Activated CD4-positive, alpha-beta T cell treated with anti-CD3 and anti-CD28 coated beads for 36 hours (primary cell): ENCODE measurements around the gene NUAK2. TPM values are rescaled to one million over a fixed set of nuclear protein-coding genes. Genes with fewer than 3 reads are reported as not detected.
A peak's percentile ranks its signal among the peaks of the same experiment; 100 is the strongest.

Experiments used
- ATAC-seq: fragments of 200-7000 bp; cut with Tn5 transposase; one replicate; pipeline ENCODE4 v1.10.0; 2021; ENCODE audit warnings: mild to moderate bottlenecking, moderate library complexity
- CTCF ChIA-PET: fragments of 350-600 bp; sonication (Branson Sonifier 250); formaldehyde crosslinking; loops from one replicate; lab custom pipeline; 2021; ENCODE audit warnings: antibody characterized with exemption; lab: Charles Lee
- POLR2A ChIA-PET: fragments of 350-600 bp; sonication (Branson Sonifier 250); formaldehyde crosslinking; loops from one replicate; lab custom pipeline; 2021; ENCODE audit warnings: antibody characterized with exemption, inconsistent platforms; lab: Charles Lee
- DNase-seq: peaks from one replicate; pipeline ENCODE4 v3.0.0-alpha.2; 2020
- H3K27ac Mint-ChIP-seq: one replicate; pipeline ENCODE4 v1.8.0; 2021; ENCODE audit warnings: mixed read lengths
- H3K27me3 Mint-ChIP-seq: one replicate; pipeline ENCODE4 v1.8.0; 2021; ENCODE audit warnings: mixed read lengths
- H3K36me3 Mint-ChIP-seq: one replicate; pipeline ENCODE4 v1.8.0; 2021; ENCODE audit warnings: low read depth, mixed read lengths
- H3K4me1 Mint-ChIP-seq: one replicate; pipeline ENCODE4 v1.8.0; 2021; ENCODE audit warnings: mixed read lengths
- H3K4me3 Mint-ChIP-seq: one replicate; pipeline ENCODE4 v1.8.0; 2021; ENCODE audit warnings: mild to moderate bottlenecking, moderate library complexity, mixed read lengths
- H3K9me3 Mint-ChIP-seq: one replicate; pipeline ENCODE4 v1.8.0; 2021; ENCODE audit warnings: low read depth, mixed read lengths
- intact Hi-C, 2 experiments: fragments of 100-400 bp; cut with DNase I in 1 of 2; cut with micrococcal nuclease in 1 of 2; formaldehyde crosslinking; loops; one replicate each; pipeline versions ENCODE4 v1.14.2 to v1.15.1; 2022 to 2024; cut with DNase I, micrococcal nuclease
- total RNA-seq, 2 experiments: library from RNA; stranded (reverse); gene quantifications; one replicate each; pipeline ENCODE4 v1.2.3, GENCODE V29; 2021

NUAK2 gene
- total RNA-seq, 2 experiments from 2014 or later: 2.3 to 2.7 TPM

DNA sequence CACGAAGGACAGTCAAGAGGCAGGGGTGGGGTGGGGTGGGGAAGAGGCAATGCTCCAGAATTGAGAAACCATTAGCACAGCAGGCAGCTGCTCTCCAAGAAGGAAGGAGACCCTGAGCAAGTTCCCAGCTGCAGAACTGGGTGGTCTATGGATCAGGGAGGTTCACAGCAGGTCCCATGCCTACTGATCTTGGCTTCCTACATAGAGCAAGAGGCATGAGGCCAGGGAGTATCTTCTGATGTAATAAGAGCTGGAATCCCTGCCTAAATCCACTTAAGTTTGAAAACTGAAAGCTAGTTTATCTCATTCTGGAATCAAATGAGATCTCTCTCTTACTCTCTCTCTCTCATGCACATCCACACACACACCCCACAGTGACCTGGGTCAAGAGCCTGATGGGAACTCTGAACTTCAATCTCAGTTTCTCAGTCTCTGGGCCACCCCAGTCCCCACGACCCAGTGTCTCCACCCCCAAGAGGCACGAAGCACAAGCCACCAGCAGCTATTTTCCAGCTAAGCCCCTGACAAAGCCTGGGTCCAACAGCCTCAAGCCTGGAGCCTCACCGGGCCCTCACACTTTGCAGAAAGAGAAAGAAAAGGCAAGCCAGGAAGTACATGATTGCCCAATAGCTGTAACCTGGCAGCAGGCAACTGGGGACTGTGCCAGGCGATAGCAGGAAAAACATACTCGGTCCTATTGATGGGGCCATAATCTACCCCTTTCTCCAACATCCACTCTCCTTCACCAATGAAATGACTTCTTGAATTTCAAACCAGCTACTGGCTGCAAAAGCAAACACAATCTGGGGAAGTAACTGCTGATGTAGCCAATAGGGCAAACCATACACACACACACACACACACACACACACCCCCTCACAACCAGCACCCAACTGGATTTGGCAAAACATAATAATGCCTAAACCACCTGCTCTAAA, 2.2 kb downstream of the NUAK2 start:
- H3K36me3 Mint-ChIP-seq: no peaks in the 10 kb centered on the region
- intact Hi-C loops: loop anchor here in 1 of 2 experiments (2.0 to 5.0 kb wide), 2 partner anchors 107 to 197 kb away; partner anchors contain the start of gene DSTYK
- POLR2A ChIA-PET: interaction anchor here (0.7 to 2.1 kb wide), 7 partner anchors 18 to 46 kb away, joined by 3 to 9 read pairs (median 3); no protein-coding TSS in a partner anchor
- H3K4me3 Mint-ChIP-seq: peak overlapping the region; percentile 88
- CTCF ChIA-PET: interaction anchor here (0.6 to 17.6 kb wide), 9 partner anchors 11 to 313 kb away, joined by 3 to 760 read pairs (median 3); partner anchors contain the start of gene RBBP5
- no peaks in the 10 kb centered on the region for H3K27me3 Mint-ChIP-seq
- peaks cover 71% of the 10 kb centered on the region for H3K4me1 Mint-ChIP-seq
- H3K27ac Mint-ChIP-seq: peak overlapping the region; percentile 90
- peak; percentile 55 for DNase-seq
- H3K9me3 Mint-ChIP-seq: no peaks in the 10 kb centered on the region
- ATAC-seq: peak; percentile 40

- no peaks in the 10 kb centered on the region for H3K27me3 Mint-ChIP-seq
- no peak for DNase-seq
Observed at GRCh38 chr1:205318231-205318991, 3.1 kb downstream of the NUAK2 start.

DNA sequence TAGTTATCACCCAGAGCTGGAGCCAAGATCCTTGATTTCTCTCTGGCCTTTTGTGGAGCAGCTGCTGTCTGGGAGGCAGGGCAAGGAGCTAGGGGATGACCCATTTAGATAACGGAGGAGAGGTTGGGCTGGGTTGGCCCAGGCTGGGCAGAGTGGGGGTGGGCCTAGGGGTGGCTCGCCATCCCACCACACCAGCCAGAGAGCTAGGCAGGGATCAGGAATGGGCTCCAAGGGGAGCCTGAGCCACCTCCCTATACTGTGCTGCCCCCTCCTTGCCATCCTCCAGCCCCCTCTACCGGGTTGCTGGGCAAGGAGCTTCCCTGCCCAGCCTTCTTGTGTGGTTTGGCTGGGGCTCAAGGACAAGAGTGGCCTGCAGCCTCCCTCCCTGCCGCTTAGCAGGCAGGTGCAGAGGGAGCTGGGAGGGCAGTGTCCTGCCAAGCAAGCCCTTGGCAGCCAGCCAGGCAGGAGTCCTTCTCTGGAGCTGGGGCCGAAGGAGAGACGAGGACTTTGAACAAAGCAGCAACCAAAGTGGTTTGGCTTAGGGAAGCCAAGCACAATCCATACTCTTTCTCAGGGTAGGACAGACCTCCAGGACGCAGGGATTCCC, 4.1 kb downstream of the NUAK2 start:
- Mint-ChIP-seq H3K27me3 (no peaks in the 10 kb centered on the region), H3K27ac (peak overlapping the region; percentile 53), H3K4me1 (peaks cover 85% of the 10 kb centered on the region), H3K36me3 (peaks cover 1% of the 10 kb centered on the region), H3K9me3 (no peaks in the 10 kb centered on the region), H3K4me3 (no peak overlapping the region)
- ATAC-seq (no peak), DNase-seq (no peak)
- CTCF ChIA-PET: interaction anchor here (0.6 to 17.6 kb wide), 4 partner anchors 18 to 168 kb away, joined by 3 to 760 read pairs (median 3); no protein-coding TSS in a partner anchor
- intact Hi-C loops: no loop called here
- POLR2A ChIA-PET: no interaction called here

More at GRCh38 chr1:205318231-205318991, 3.1 kb downstream of the NUAK2 start:
- peak overlapping the region; percentile 76 for H3K27ac Mint-ChIP-seq
- no peaks in the 10 kb centered on the region for H3K9me3 Mint-ChIP-seq
- peaks cover 1% of the 10 kb centered on the region for H3K36me3 Mint-ChIP-seq
- intact Hi-C loops: no loop called here
- peaks cover 76% of the 10 kb centered on the region for H3K4me1 Mint-ChIP-seq
- POLR2A ChIA-PET: interaction anchor here (0.6 to 2.1 kb wide), 4 partner anchors 19 to 39 kb away, joined by 3 to 9 read pairs (median 4); no protein-coding TSS in a partner anchor
- CTCF ChIA-PET: interaction anchor here (0.9 to 17.6 kb wide), 4 partner anchors 12 to 62 kb away, joined by 3 to 760 read pairs (median 4); no protein-coding TSS in a partner anchor
- peak overlapping the region; percentile 25 for H3K4me3 Mint-ChIP-seq
- no peak for ATAC-seq

DNA sequence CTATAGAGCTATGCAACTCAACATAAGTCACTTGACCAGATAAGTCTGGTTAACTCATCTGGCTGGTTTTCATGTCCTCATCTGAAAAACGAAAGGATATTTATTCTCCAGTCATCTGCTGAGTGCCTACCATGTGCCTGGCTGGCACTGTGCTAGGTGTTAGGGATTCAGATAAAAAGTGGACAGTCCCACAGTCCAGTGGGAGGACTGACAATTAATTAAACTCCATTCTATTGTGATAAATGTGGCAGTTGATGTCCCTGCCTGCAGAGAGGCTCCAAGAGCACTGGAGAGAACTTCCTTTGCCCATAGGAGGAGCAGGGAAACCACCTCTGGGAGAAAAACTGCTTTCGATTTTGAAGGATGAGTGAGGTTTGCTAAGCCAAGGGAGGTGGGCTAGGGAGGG, 5.4 kb downstream of the NUAK2 start:
- intact Hi-C loops: no loop called here
- ChIA-PET CTCF (interaction anchor here (3.7 kb wide), 1 partner anchor 43 kb away, joined by 26 read pairs; no protein-coding TSS in a partner anchor), POLR2A (no interaction called here)
- Mint-ChIP-seq H3K9me3 (no peaks in the 10 kb centered on the region), H3K27me3 (no peaks in the 10 kb centered on the region), H3K4me1 (peaks cover 91% of the 10 kb centered on the region), H3K27ac (peak overlapping the region; percentile 78), H3K36me3 (peaks cover 6% of the 10 kb centered on the region), H3K4me3 (peak overlapping the region; percentile 41)
- DNase-seq (no peak), ATAC-seq (no peak)

- ChIA-PET POLR2A (no interaction called here), CTCF (interaction anchor here (0.6 to 3.7 kb wide), 7 partner anchors 10 to 86 kb away, joined by 3 to 32 read pairs (median 4); no protein-coding TSS in a partner anchor)
- DNase-seq (no peak), ATAC-seq (no peak)
- Mint-ChIP-seq H3K27me3 (no peaks in the 10 kb centered on the region), H3K4me1 (peaks cover 91% of the 10 kb centered on the region), H3K9me3 (no peaks in the 10 kb centered on the region), H3K36me3 (peaks cover 9% of the 10 kb centered on the region), H3K4me3 (peak overlapping the region; percentile 76), H3K27ac (peak overlapping the region; percentile 93)
- intact Hi-C loops: no loop called here
Observed at GRCh38 chr1:205315008-205315618, 6.4 kb downstream of the NUAK2 start.

DNA sequence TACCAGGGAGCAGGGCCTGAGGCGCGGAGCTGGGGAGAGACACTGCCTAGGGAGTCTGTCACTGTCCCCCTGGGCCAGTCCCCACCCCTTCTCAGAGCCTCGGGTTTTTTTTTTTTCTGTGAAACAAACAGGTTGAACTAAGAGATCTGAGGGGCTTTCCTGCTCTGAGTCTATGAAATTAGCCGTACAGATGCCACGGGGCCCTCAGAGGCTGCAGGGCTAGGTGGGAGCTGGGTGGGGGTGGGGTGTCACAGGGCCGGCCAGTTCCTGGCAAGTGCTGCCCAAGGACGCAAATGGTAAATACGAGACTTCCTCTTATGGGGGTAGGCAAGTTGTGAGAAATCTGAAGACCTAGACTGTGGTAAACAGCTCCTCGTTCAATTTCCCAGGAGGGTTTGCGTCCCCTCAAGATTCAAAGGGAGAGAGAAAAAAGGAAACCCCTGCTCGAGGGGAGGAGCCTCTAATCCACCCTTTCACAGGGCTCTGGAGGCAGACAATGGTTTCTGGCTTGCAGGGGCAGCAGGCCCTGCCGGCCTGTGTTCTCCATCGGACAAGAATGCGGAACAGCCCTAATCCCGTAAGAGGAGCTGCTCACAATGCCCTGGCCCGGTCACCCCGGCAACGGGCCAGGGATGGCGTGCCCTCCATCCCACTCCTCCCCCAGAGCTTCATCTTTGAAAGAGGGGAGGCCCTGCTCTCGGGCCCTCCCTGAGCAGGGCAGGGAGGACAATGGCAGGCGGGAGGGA, 7.8 kb downstream of the NUAK2 start:
- ChIA-PET POLR2A (interaction anchor here (0.5 to 1.5 kb wide), 6 partner anchors 26 to 394 kb away, joined by 3 to 7 read pairs (median 4); no protein-coding TSS in a partner anchor), CTCF (interaction anchor here (0.5 to 3.7 kb wide), 13 partner anchors 11 to 277 kb away, joined by 3 to 32 read pairs (median 3); no protein-coding TSS in a partner anchor)
- peak; percentile 80 for ATAC-seq
- peak; percentile 59 for DNase-seq
- Mint-ChIP-seq H3K4me3 (peak overlapping the region; percentile 76), H3K36me3 (peaks cover 9% of the 10 kb centered on the region), H3K9me3 (no peaks in the 10 kb centered on the region), H3K27me3 (no peaks in the 10 kb centered on the region), H3K27ac (peak overlapping the region; percentile 93), H3K4me1 (peaks cover 78% of the 10 kb centered on the region)
- intact Hi-C loops: loop anchor here (1.0 to 5.0 kb wide), 2 partner anchors 25 to 191 kb away; partner anchors contain the start of gene RBBP5 (in 1 of the 2)

DNA sequence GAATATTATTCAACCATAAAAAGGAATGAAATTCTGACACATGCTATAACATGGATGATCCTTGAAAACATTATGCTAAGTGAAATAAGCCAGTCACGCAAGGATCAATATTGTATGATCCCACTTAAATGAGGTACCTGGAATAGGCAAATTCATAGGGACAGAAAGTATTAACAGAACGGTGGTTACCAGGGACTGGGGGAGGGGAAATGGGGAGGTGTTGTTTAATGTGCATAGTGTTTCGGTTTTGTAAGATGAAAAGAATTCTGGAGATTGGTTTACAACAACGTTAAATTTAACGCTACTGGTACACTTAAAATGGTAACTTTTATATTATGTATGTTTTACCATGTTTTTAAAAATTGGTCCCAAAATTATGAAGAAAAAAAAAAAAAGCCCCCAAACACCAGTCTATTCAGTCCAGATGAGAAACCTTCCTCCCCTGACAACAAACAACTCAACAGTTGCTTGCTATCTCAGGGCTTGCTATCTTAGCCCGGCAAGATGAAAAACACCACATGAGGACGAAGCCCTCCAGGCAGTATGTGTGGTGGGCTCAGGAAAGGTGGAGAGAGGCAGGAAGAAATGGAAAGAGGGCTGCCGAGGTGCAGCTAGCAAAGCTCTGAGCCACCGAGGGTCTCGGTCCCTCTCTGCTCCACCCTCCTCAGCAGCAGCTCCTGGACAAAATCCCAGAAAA, 8.5 kb downstream of the NUAK2 start:
- H3K36me3 Mint-ChIP-seq: peaks cover 11% of the 10 kb centered on the region
- ChIA-PET CTCF (interaction anchor here (0.6 to 3.7 kb wide), 11 partner anchors 9 to 278 kb away, joined by 3 to 32 read pairs (median 3); partner anchors contain the start of gene NUAK2), POLR2A (interaction anchor here (0.6 to 1.5 kb wide), 5 partner anchors 26 to 395 kb away, joined by 4 to 7 read pairs (median 4); no protein-coding TSS in a partner anchor)
- no peak for DNase-seq
- H3K27me3 Mint-ChIP-seq: no peaks in the 10 kb centered on the region
- peak overlapping the region; percentile 76 for H3K4me3 Mint-ChIP-seq
- H3K27ac Mint-ChIP-seq: peak overlapping the region; percentile 93
- H3K4me1 Mint-ChIP-seq: peaks cover 73% of the 10 kb centered on the region
- H3K9me3 Mint-ChIP-seq: no peaks in the 10 kb centered on the region
- intact Hi-C loops: loop anchor here (1.0 to 5.0 kb wide), 2 partner anchors 25 to 191 kb away; partner anchors contain the start of gene RBBP5 (in 1 of the 2)
- no peak for ATAC-seq

- intact Hi-C loops: loop anchor here in 1 of 2 experiments (5.0 kb wide), 1 partner anchor 189 kb away; the partner anchor contains the start of gene RBBP5
- no peak overlapping the region for H3K4me3 Mint-ChIP-seq
- POLR2A ChIA-PET: no interaction called here
Observed at GRCh38 chr1:205310976-205311704, 10.4 kb downstream of the NUAK2 start.

More at GRCh38 chr1:205310976-205311704, 10.4 kb downstream of the NUAK2 start:
- no peaks in the 10 kb centered on the region for H3K27me3 Mint-ChIP-seq
- H3K9me3 Mint-ChIP-seq: no peaks in the 10 kb centered on the region
- CTCF ChIA-PET: interaction anchor here (0.5 to 1.7 kb wide), 4 partner anchors 14 to 206 kb away, joined by 3 to 8 read pairs (median 4); no protein-coding TSS in a partner anchor
- ATAC-seq (no peak), DNase-seq (no peak)
- H3K4me1 Mint-ChIP-seq: peaks cover 55% of the 10 kb centered on the region
- no peak overlapping the region for H3K27ac Mint-ChIP-seq
- peaks cover 11% of the 10 kb centered on the region for H3K36me3 Mint-ChIP-seq
